Heart left ventricle (tissue), 16 donors: ENCODE results near the gene JOSD2. TPM values are rescaled to one million over a fixed set of nuclear protein-coding genes. Genes with fewer than 3 reads are reported as not detected.

ENCODE experiments used
- ATAC-seq, 4 donors: fragments of 200-7000 bp; cut with Tn5 transposase; one replicate each; pipeline ENCODE4 v1.9.1; 2020 to 2022; ENCODE audit warnings: moderate library complexity in 4 of 4, mild to moderate bottlenecking in 3 of 4, moderate number of reproducible peaks in 1 of 4
- DNase-seq, 5 donors: peaks; one replicate each; pipeline ENCODE4 v3.0.0-alpha.2; 2020
- H3K27ac ChIP-seq, 12 donors: fragments of 200-600 bp; sonication (generic) in 4 of 12; one replicate each; pipeline versions ENCODE4 v1.5.0 to v1.8.0; 2016 to 2022; ENCODE audit warnings: mild to moderate bottlenecking in 2 of 12
- H3K27me3 ChIP-seq, 9 donors: fragments of 200-600 bp; sonication (generic) in 2 of 9; one replicate each; pipeline versions ENCODE4 v1.5.1 to v1.8.0; 2016 to 2022; ENCODE audit warnings: mild to moderate bottlenecking in 3 of 9
- H3K36me3 ChIP-seq, 9 donors: fragments of 200-600 bp; sonication (generic) in 2 of 9; one replicate each; pipeline versions ENCODE4 v1.5.0 to v1.8.0; 2018 to 2022; ENCODE audit warnings: mild to moderate bottlenecking in 2 of 9
- H3K4me1 ChIP-seq, 12 donors: fragments of 200-600 bp; sonication (generic) in 4 of 12; one replicate each; pipeline versions ENCODE4 v1.5.0 to v1.8.0; 2016 to 2022; ENCODE audit warnings: mild to moderate bottlenecking in 3 of 12
- H3K4me3 ChIP-seq, 12 donors: fragments of 200-600 bp; sonication (generic) in 4 of 12; one replicate each; pipeline versions ENCODE4 v1.5.0 to v1.8.0; 2017 to 2022; ENCODE audit warnings: mild to moderate bottlenecking in 9 of 12, moderate library complexity in 4 of 12
- H3K9me3 ChIP-seq, 12 donors: fragments of 200-600 bp; sonication (generic) in 4 of 12; one replicate each; pipeline versions ENCODE4 v1.5.0 to v1.8.0; 2016 to 2022; ENCODE audit warnings: mild to moderate bottlenecking in 1 of 12
- POLR2A ChIP-seq, 2 donors: fragments of 450-650 bp; IDR thresholded peaks; one replicate each; pipeline ENCODE4 v1.6.1; 2017; ENCODE audit warnings: antibody characterized with exemption in 2 of 2, mild to moderate bottlenecking in 2 of 2, moderate library complexity in 2 of 2
- WGBS, 4 donors: extraction: QIAGEN DNeasy Blood & Tissue Kit in 2 of 4; methylation state at CpG; one replicate each; pipeline versions ENCODE4 v1.1.5 to v1.1.7; 2013 to 2018; 5-methylcytosine and 5-hydroxymethylcytosine counted together
- intact Hi-C, 10 donors: fragments of 100-400 bp; cut with DNase I; formaldehyde crosslinking; loops; one replicate each; pipeline versions ENCODE4 v1.11.1 to v1.14.2; 2022
- polyA plus RNA-seq, 2 donors: library from polyadenylated mRNA; stranded (reverse); fragments of 200-250 nt; gene quantifications; one replicate each; pipeline ENCODE4 v1.2.3, GENCODE V29; 2013
- total RNA-seq, 9 donors: library from RNA; depleted of rRNA in 2 of 9; stranded (reverse); fragments of >200 nt in 2 of 9; fragmentation: NEBNext Ultra II Directional in 3 of 9; extraction: Animal tissue kit (Norgen Biotek cat#: 25700) in 3 of 9; gene quantifications; one replicate each; pipeline versions ENCODE4 v1.1.0 to v1.2.4, GENCODE V29; 2016 to 2023
- TF ChIP-seq, protein P1 (sequence below), 12 donors: fragments of 200-600 bp; sonication (generic) in 4 of 12; IDR thresholded peaks; one replicate each; pipeline versions ENCODE4 v1.5.0 to v1.8.0; 2018 to 2022; ENCODE audit warnings: antibody characterized with exemption in 12 of 12, mild to moderate bottlenecking in 5 of 12
- donor health status: ischemic (EF 13 %, LVEDD 7.1; RV severe dilation, severe dysfunction).
- donor health status: healthy with polysubstance abuse.
- donor health status: DM: no; HTN: yes; CAD: no.
- donor health status: DM: no; HTN: no; CAD: no.
- donor health status: ischemic (EF 25% LVEDD 6.9; RV normal size, moderate dysfunction).
- donor health status: ischemic (EF 25% LVEDD 5.7; RV mildly dilated, moderate dysfunction).
- donor health status: healthy.
- donor health status: DM: yes; HTN: yes; CAD: no.
- donor health status: ischemic (EF 35%, LVEDD 5.7; RV mildly dilated, moderate dysfunction).
- donor health status: nonischemic (EF 11% LVEDD 7.7; RV severe dilation, severe dysfunction).
- donor health status: DM: yes; HTN: yes; CAD: no.
- donor health status: PGD.
- donor health status: ischemic (EF 29% LVEDD 5.4; RV normal size, mild dysfunction).
- donor health status: nonischemic (EF 23%, LVEDD 6.1; RV moderate dilation, normal function).

The JOSD2 gene
- total and polyA plus RNA-seq, 11 donors, result 18.7 to 49.7 (median 30.8) TPM

DNA sequence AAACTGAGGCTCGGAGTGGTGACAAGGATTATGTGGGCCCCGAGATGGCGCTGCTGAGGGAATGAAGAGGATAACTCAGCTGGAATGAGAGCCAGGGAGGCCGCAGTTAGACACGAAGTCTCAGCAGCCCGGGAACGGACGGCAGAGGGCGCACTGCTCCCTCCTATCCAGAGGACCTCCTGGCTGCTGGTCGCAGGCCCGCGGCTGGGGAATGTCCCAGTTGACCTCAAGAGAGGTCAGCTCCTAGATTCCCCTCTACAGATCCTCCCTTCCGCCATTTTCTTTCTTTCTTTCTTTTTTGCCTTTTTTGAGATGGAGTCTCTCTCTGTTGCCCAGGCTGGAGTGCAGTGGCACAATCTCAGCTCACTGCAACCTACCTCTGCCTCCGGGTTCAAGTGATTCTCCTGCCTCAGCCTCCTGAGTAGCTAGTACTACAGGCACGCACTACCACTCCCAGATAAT is 26.8 kb upstream of the JOSD2 start:
- 17 to 23% (median 21%) methylated on average over 15 of the region's 15 CpGs for WGBS, 4 donors
- Histone ChIP-seq H3K9me3 (peaks cover 0 to 10% (median 5%) of the 10 kb centered on the region in 12 donors), H3K4me3 (no peak overlapping the region), H3K27ac (no peak overlapping the region), H3K27me3 (no peaks in the 10 kb centered on the region), H3K4me1 (peaks cover 0 to 3% (median 0%) of the 10 kb centered on the region in 12 donors), H3K36me3 (no peaks in the 10 kb centered on the region)
- TF ChIP-seq POLR2A (IDR thresholded peaks at IDR 0.05), result no peak
- TF ChIP-seq, protein P1, sequence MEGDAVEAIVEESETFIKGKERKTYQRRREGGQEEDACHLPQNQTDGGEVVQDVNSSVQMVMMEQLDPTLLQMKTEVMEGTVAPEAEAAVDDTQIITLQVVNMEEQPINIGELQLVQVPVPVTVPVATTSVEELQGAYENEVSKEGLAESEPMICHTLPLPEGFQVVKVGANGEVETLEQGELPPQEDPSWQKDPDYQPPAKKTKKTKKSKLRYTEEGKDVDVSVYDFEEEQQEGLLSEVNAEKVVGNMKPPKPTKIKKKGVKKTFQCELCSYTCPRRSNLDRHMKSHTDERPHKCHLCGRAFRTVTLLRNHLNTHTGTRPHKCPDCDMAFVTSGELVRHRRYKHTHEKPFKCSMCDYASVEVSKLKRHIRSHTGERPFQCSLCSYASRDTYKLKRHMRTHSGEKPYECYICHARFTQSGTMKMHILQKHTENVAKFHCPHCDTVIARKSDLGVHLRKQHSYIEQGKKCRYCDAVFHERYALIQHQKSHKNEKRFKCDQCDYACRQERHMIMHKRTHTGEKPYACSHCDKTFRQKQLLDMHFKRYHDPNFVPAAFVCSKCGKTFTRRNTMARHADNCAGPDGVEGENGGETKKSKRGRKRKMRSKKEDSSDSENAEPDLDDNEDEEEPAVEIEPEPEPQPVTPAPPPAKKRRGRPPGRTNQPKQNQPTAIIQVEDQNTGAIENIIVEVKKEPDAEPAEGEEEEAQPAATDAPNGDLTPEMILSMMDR (IDR thresholded peaks at IDR 0.05), result peak; percentile 62 to 82 (median 75)
- ATAC-seq (peak; percentile 75 to 86 (median 82)), DNase-seq (peak; percentile 52 to 86 (median 80))
- intact Hi-C loops, result loop anchor here (1.0 to 10.0 kb wide), 5 partner anchors 245 to 385 kb away; partner anchors contain the start of gene KLK4 (in 1 of the 10)

GRCh38 chr19:50537306-50537685 is 26.3 kb upstream of the JOSD2 start:
- no peak overlapping the region for H3K4me3 ChIP-seq
- DNase-seq (no peak), ATAC-seq (no peak)
- H3K9me3 ChIP-seq, result peaks cover 0 to 15% (median 8%) of the 10 kb centered on the region in 12 donors
- H3K27ac ChIP-seq, result no peak overlapping the region
- no peaks in the 10 kb centered on the region for H3K27me3 ChIP-seq
- TF ChIP-seq POLR2A (IDR thresholded peaks at IDR 0.05), result no peak
- TF ChIP-seq, protein P1 (IDR thresholded peaks at IDR 0.05), result no peak
- WGBS, 4 donors, result 82 to 87% (median 83%) methylated on average over 18 of the region's 18 CpGs
- H3K4me1 ChIP-seq, result peaks cover 0 to 3% (median 0%) of the 10 kb centered on the region in 12 donors
- no peaks in the 10 kb centered on the region for H3K36me3 ChIP-seq
- intact Hi-C loops, result loop anchor here (1.0 to 10.0 kb wide), 5 partner anchors 245 to 385 kb away; partner anchors contain the start of gene KLK4 (in 1 of the 10)

GRCh38 chr19:50536662-50537305 is 25.8 kb upstream of the JOSD2 start:
- no peaks in the 10 kb centered on the region for H3K36me3 ChIP-seq
- no peaks in the 10 kb centered on the region for H3K27me3 ChIP-seq
- WGBS, 4 donors, result 91 to 92% (median 92%) methylated on average over 16 of the region's 16 CpGs
- H3K4me3 ChIP-seq, result no peak overlapping the region
- no peak for DNase-seq
- H3K27ac ChIP-seq, result no peak overlapping the region
- H3K9me3 ChIP-seq, result peaks cover 0 to 16% (median 9%) of the 10 kb centered on the region in 12 donors
- intact Hi-C loops, result loop anchor here (1.0 to 10.0 kb wide), 5 partner anchors 246 to 386 kb away; partner anchors contain the start of gene KLK4 (in 1 of the 10)
- TF ChIP-seq, protein P1 (IDR thresholded peaks at IDR 0.05), result no peak
- no peak for TF ChIP-seq POLR2A (IDR thresholded peaks at IDR 0.05)
- ATAC-seq, result peak in 1 of 4 donors; percentile 34
- H3K4me1 ChIP-seq, result peaks cover 0 to 3% (median 0%) of the 10 kb centered on the region in 12 donors

DNA sequence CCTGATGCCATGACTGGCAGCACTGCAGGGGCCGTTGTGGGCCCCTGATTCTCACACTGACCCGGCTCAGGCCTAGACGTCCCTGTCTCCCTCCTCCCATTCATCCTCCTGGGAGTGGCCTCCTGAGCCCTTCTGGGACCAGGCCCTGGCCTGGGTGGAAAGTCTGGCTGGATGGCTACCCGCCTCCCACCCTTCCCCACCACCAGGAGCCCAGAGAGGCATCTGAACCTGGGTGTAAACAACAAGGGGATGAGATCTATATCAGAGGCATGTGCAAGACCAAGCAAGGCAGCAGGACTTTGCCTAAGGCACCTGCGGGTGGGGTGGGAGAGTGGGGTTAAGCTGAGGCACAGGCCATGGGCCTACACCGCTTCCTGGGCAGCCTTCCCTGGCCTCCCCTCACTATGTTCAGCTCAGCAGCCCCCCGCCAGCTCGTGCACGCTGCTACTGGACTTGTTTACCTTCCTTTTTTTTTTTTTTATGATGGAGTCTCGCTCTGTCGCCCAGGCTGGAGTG is 24.7 kb upstream of the JOSD2 start:
- no peak for ATAC-seq
- DNase-seq, result no peak
- H3K4me3 ChIP-seq, result no peak overlapping the region
- peaks cover 0 to 9% (median 0%) of the 10 kb centered on the region in 9 donors for H3K27me3 ChIP-seq
- peaks cover 0 to 16% (median 9%) of the 10 kb centered on the region in 12 donors for H3K9me3 ChIP-seq
- peaks cover 0 to 3% (median 0%) of the 10 kb centered on the region in 12 donors for H3K4me1 ChIP-seq
- no peak overlapping the region for H3K27ac ChIP-seq
- intact Hi-C loops, result loop anchor here in 8 of 10 donors (2.0 to 10.0 kb wide), 4 partner anchors 247 to 387 kb away; partner anchors contain the start of gene KLK4 (in 1 of the 8)
- no peak for TF ChIP-seq POLR2A (IDR thresholded peaks at IDR 0.05)
- TF ChIP-seq, protein P1 (IDR thresholded peaks at IDR 0.05), result no peak
- WGBS, 4 donors, result 82 to 88% (median 84%) methylated on average over 10 to 11 of the region's 11 CpGs
- H3K36me3 ChIP-seq, result no peaks in the 10 kb centered on the region
